OCI-LY3 (cell line): ENCODE data around the gene ANKS1A.

Experiments
- H2AFZ ChIP-seq: fragments of 200-600, 300-600 bp; shearing (Covaris generic); 2 replicates; pipeline ENCODE4 v1.6.0; 2014; ENCODE audit warnings: antibody characterized with exemption, low read depth, low read length
- H3K27ac ChIP-seq: fragments of 200-600, 300-600 bp; sonication (generic); 2 replicates; pipeline ENCODE4 v1.5.1; 2014; ENCODE audit warnings: mild to moderate bottlenecking, low read length, moderate library complexity, mixed read lengths
- H3K27me3 ChIP-seq: fragments of 200-600, 300-600 bp; sonication (generic); 2 replicates; pipeline ENCODE4 v1.6.1; 2014; ENCODE audit warnings: low read depth, low read length, mixed read lengths
- H3K36me3 ChIP-seq: fragments of 200-600, 300-600 bp; sonication (generic); replicated peaks from 2 replicates; pipeline ENCODE3; 2014; ENCODE audit warnings: low read depth, low read length, mixed read lengths
- H3K4me1 ChIP-seq: fragments of 300-600, 200-600 bp; sonication (generic); 2 replicates; pipeline ENCODE4 v1.6.1; 2014; ENCODE audit warnings: low read length, mixed read lengths
- H3K4me2 ChIP-seq: fragments of 200-600, 300-600 bp; sonication (generic); 2 replicates; pipeline ENCODE4 v1.6.1; 2014; ENCODE audit warnings: low read length, mixed read lengths
- H3K4me3 ChIP-seq: fragments of 300-600, 200-600 bp; sonication (generic); 2 replicates; pipeline ENCODE4 v1.5.1; 2014; ENCODE audit warnings: antibody characterized with exemption, mild to moderate bottlenecking, low read length, moderate library complexity
- H3K79me2 ChIP-seq: fragments of 300-600, 200-600 bp; shearing (Covaris generic); 2 replicates; pipeline ENCODE4 v1.6.1; 2014; ENCODE audit warnings: mild to moderate bottlenecking, low read length, mixed read lengths
- H3K9ac ChIP-seq: fragments of 300-600, 200-600 bp; shearing (Covaris generic); 2 replicates; pipeline ENCODE4 v1.6.0; 2014; ENCODE audit warnings: mild to moderate bottlenecking, low read length, moderate library complexity
- H3K9me3 ChIP-seq: fragments of 200-600, 300-600 bp; shearing (Covaris generic); 2 replicates; pipeline ENCODE4 v1.6.1; 2014; ENCODE audit warnings: low read length, mixed read lengths; ENCODE audit not compliant: insufficient read depth
- H4K20me1 ChIP-seq: fragments of 200-600, 300-600 bp; sonication (generic); 2 replicates; pipeline ENCODE4 v1.6.1; 2016; ENCODE audit warnings: low read length, mixed read lengths; ENCODE audit not compliant: insufficient read depth
- CTCF ChIP-seq: fragments of 200-600, 300-600 bp; sonication (generic); IDR thresholded peaks from 2 replicates; pipeline ENCODE4 v1.5.1; 2014; ENCODE audit warnings: antibody characterized with exemption, low read length, low read depth
- EZH2phosphoT487 ChIP-seq: fragments of 200-600 bp; shearing (Covaris generic); IDR thresholded peaks from 2 replicates; pipeline ENCODE4 v1.6.1; 2018; ENCODE audit warnings: antibody characterized with exemption, mixed run types, low read depth

Gene ANKS1A

GRCh38 chr6:35081426-35081851 lies 192.4 kb downstream of the ANKS1A start:
- no peaks in the 10 kb centered on the region for H3K9me3 ChIP-seq
- H3K4me3 ChIP-seq, result no peak overlapping the region
- H3K79me2 ChIP-seq, result no peaks in the 10 kb centered on the region
- no peak overlapping the region for H3K9ac ChIP-seq
- TF ChIP-seq CTCF, result no peak
- no peak for TF ChIP-seq EZH2phosphoT487
- no peak overlapping the region for H2AFZ ChIP-seq
- no peak overlapping the region for H3K27ac ChIP-seq
- H4K20me1 ChIP-seq, result no peaks in the 10 kb centered on the region
- H3K4me1 ChIP-seq, result peaks cover 6% of the 10 kb centered on the region; the same call in 1 of the 2 replicates
- no peaks in the 10 kb centered on the region for H3K36me3 ChIP-seq
- H3K27me3 ChIP-seq, result no peaks in the 10 kb centered on the region
- H3K4me2 ChIP-seq, result no peak overlapping the region

GRCh38 chr6:35082046-35082732 lies 193.1 kb downstream of the ANKS1A start:
- H3K79me2 ChIP-seq, result no peaks in the 10 kb centered on the region
- H3K9ac ChIP-seq, result no peak overlapping the region
- H3K4me1 ChIP-seq, result peaks cover 6% of the 10 kb centered on the region; the same call in 1 of the 2 replicates
- no peak overlapping the region for H3K27ac ChIP-seq
- no peaks in the 10 kb centered on the region for H4K20me1 ChIP-seq
- no peak overlapping the region for H2AFZ ChIP-seq
- H3K4me2 ChIP-seq, result no peak overlapping the region
- H3K9me3 ChIP-seq, result no peaks in the 10 kb centered on the region
- no peaks in the 10 kb centered on the region for H3K27me3 ChIP-seq
- no peaks in the 10 kb centered on the region for H3K36me3 ChIP-seq
- no peak for TF ChIP-seq CTCF
- no peak for TF ChIP-seq EZH2phosphoT487
- no peak overlapping the region for H3K4me3 ChIP-seq

GRCh38 chr6:35082733-35083403 lies 193.8 kb downstream of the ANKS1A start:
- no peak overlapping the region for H3K4me2 ChIP-seq
- no peaks in the 10 kb centered on the region for H3K27me3 ChIP-seq
- no peak for TF ChIP-seq CTCF
- no peak for TF ChIP-seq EZH2phosphoT487
- no peak overlapping the region for H3K4me3 ChIP-seq
- H3K79me2 ChIP-seq, result no peaks in the 10 kb centered on the region
- no peak overlapping the region for H2AFZ ChIP-seq
- no peak overlapping the region for H3K9ac ChIP-seq
- H3K27ac ChIP-seq, result no peak overlapping the region
- no peaks in the 10 kb centered on the region for H3K36me3 ChIP-seq
- H4K20me1 ChIP-seq, result no peaks in the 10 kb centered on the region
- no peaks in the 10 kb centered on the region for H3K9me3 ChIP-seq
- peaks cover 6% of the 10 kb centered on the region; the same call in 1 of the 2 replicates for H3K4me1 ChIP-seq

- Histone ChIP-seq H3K27me3 (no peaks in the 10 kb centered on the region), H3K4me3 (no peak overlapping the region), H3K4me2 (no peak overlapping the region), H3K79me2 (no peaks in the 10 kb centered on the region), H2AFZ (no peak overlapping the region), H3K27ac (no peak overlapping the region), H4K20me1 (no peaks in the 10 kb centered on the region), H3K9me3 (no peaks in the 10 kb centered on the region), H3K9ac (no peak overlapping the region), H3K4me1 (peaks cover 6% of the 10 kb centered on the region; the same call in 1 of the 2 replicates), H3K36me3 (no peaks in the 10 kb centered on the region)
- no peak for TF ChIP-seq EZH2phosphoT487
- no peak for TF ChIP-seq CTCF
Observed at GRCh38 chr6:35083507-35083906, 194.5 kb downstream of the ANKS1A start.
